H1 (cell line): ENCODE measurements around the gene SLC24A3. TPM values are rescaled to one million over a fixed set of nuclear protein-coding genes. Genes with fewer than 3 reads are reported as not detected.

ENCODE experiments used
- CTCF ChIA-PET: fragments of 300-600 bp; sonication (Branson Sonifier 250); formaldehyde crosslinking; loops from one replicate; lab custom pipeline; 2021; ENCODE audit not compliant: partially characterized antibody; lab: Charles Lee
- POLR2A ChIA-PET: fragments of 300-600 bp; sonication (Branson Sonifier 250); formaldehyde crosslinking; loops from one replicate; lab custom pipeline; 2021; ENCODE audit warnings: inconsistent platforms; ENCODE audit not compliant: partially characterized antibody; lab: Charles Lee
- DNase-seq, 2 experiments: peaks; one replicate each; pipeline versions ENCODE4 v3.0.0 to v3.0.0-alpha.2; 2010 to 2022; ENCODE audit warnings: low spot score in 2 of 2, low read depth in 1 of 2, mixed read lengths in 1 of 2
- FAIRE-seq: peaks from 2 replicates; lab custom pipeline; 2011; peaks lifted over from hg19 to GRCh38; lab: Jason Lieb, UNC
- H2AFZ ChIP-seq: 2 replicates; pipeline ENCODE4 v1.8.1; 2012; ENCODE audit warnings: low read length, inconsistent platforms
- H2AK5ac ChIP-seq: 2 replicates; pipeline ENCODE4 v1.6.1; 2013; ENCODE audit warnings: low read depth, low read length
- H2BK120ac ChIP-seq: replicated peaks from 2 replicates; pipeline ENCODE3; 2013; ENCODE audit warnings: low read depth, low read length, inconsistent platforms
- H2BK12ac ChIP-seq: 2 replicates; pipeline ENCODE4 v1.6.1; 2013; ENCODE audit warnings: low read depth, low read length
- H2BK15ac ChIP-seq: 2 replicates; pipeline ENCODE4 v1.6.1; 2013; ENCODE audit warnings: low read length
- H2BK20ac ChIP-seq: 2 replicates; pipeline ENCODE4 v1.6.1; 2013; ENCODE audit warnings: low read length
- H2BK5ac ChIP-seq: 2 replicates; pipeline ENCODE4 v1.6.1; 2013; ENCODE audit warnings: low read depth, low read length
- H3K14ac ChIP-seq: 2 replicates; pipeline ENCODE4 v1.6.1; 2013; ENCODE audit warnings: inconsistent platforms; ENCODE audit not compliant: insufficient read length
- H3K18ac ChIP-seq: 2 replicates; pipeline ENCODE4 v1.6.1; 2013; ENCODE audit warnings: low read length; ENCODE audit errors: extremely low read depth
- H3K23ac ChIP-seq: 2 replicates; pipeline ENCODE4 v1.6.1; 2013; ENCODE audit warnings: inconsistent platforms; ENCODE audit not compliant: insufficient read length
- H3K23me2 ChIP-seq: 2 replicates; pipeline ENCODE4 v1.6.1; 2013; ENCODE audit warnings: low read depth, low read length
- H3K27ac ChIP-seq: 2 replicates; pipeline ENCODE4 v1.6.1; 2011; ENCODE audit warnings: low read depth, low read length, inconsistent platforms
- H3K27me3 ChIP-seq, 4 experiments: replicated peaks in 1 of 4; 1 replicate in 1 of 4; 2 replicates in 3 of 4; pipeline versions ENCODE4 v1.6.1 to v1.8.1; 2011 to 2013; ENCODE audit warnings: low read length in 3 of 4, mild to moderate bottlenecking in 3 of 4, inconsistent platforms in 2 of 4, mixed read lengths in 2 of 4, moderate library complexity in 1 of 4; ENCODE audit not compliant: control insufficient read depth in 3 of 4, insufficient read depth in 3 of 4; ENCODE audit errors: extremely low read depth in 1 of 4
- H3K36me3 ChIP-seq, 4 experiments: 2 replicates each; pipeline versions ENCODE4 v1.6.1 to v1.8.1; 2011 to 2013; ENCODE audit warnings: mild to moderate bottlenecking in 4 of 4, low read length in 3 of 4, moderate library complexity in 2 of 4, control low read depth in 1 of 4, inconsistent platforms in 1 of 4; ENCODE audit not compliant: insufficient read depth in 4 of 4, control insufficient read depth in 2 of 4
- H3K4ac ChIP-seq: replicated peaks from 2 replicates; pipeline ENCODE3; 2013; ENCODE audit warnings: low read length, low read depth, mixed read lengths, inconsistent platforms; ENCODE audit not compliant: insufficient read length
- H3K4me1 ChIP-seq, 4 experiments: replicated peaks in 1 of 4; 1 replicate in 1 of 4; 2 replicates in 3 of 4; pipeline versions ENCODE4 v1.6.1 to v1.8.1; 2011 to 2013; ENCODE audit warnings: low read length in 3 of 4, inconsistent platforms in 2 of 4, mixed read lengths in 1 of 4; ENCODE audit not compliant: insufficient read depth in 4 of 4, control insufficient read depth in 3 of 4
- H3K4me2 ChIP-seq, 2 experiments: 2 replicates each; pipeline versions ENCODE4 v1.6.1 to v1.8.1; 2011 to 2013; ENCODE audit warnings: low read depth in 2 of 2, low read length in 2 of 2, control low read depth in 1 of 2, inconsistent platforms in 1 of 2, mild to moderate bottlenecking in 1 of 2; ENCODE audit not compliant: insufficient read depth in 1 of 2
- H3K4me3 ChIP-seq, 4 experiments: fragments of 200-600, 300-600 bp in 1 of 4; sonication (generic), shearing (Covaris generic), sonication (Bioruptor Twin) in 1 of 4; 2 replicates each; pipeline versions ENCODE4 v1.5.1 to v1.8.1; 2011 to 2016; ENCODE audit warnings: low read length in 4 of 4, low read depth in 3 of 4, control low read depth in 2 of 4, inconsistent platforms in 2 of 4, mild to moderate bottlenecking in 2 of 4, mixed read lengths in 1 of 4, moderate library complexity in 1 of 4; ENCODE audit not compliant: insufficient read depth in 2 of 4; ENCODE audit errors: extremely low read depth in 1 of 4
- H3K56ac ChIP-seq: replicated peaks from 2 replicates; pipeline ENCODE3; 2013; ENCODE audit warnings: low read depth, mild to moderate bottlenecking, mixed read lengths, low read length, inconsistent platforms; ENCODE audit not compliant: insufficient read length
- H3K79me1 ChIP-seq: 2 replicates; pipeline ENCODE4 v1.6.1; 2013; ENCODE audit warnings: low read depth, low read length, control low read depth
- H3K79me2 ChIP-seq, 2 experiments: 2 replicates each; pipeline versions ENCODE4 v1.6.1 to v1.8.1; 2012 to 2013; ENCODE audit warnings: low read length in 2 of 2, mild to moderate bottlenecking in 2 of 2, inconsistent platforms in 1 of 2; ENCODE audit not compliant: insufficient read depth in 2 of 2, control insufficient read depth in 1 of 2
- H3K9ac ChIP-seq, 4 experiments: replicated peaks in 1 of 4; 1 replicate in 1 of 4; 2 replicates in 3 of 4; pipeline versions ENCODE4 v1.6.1 to v1.8.1; 2011 to 2013; ENCODE audit warnings: low read depth in 3 of 4, low read length in 3 of 4, control low read depth in 2 of 4, mild to moderate bottlenecking in 2 of 4, moderate library complexity in 2 of 4, inconsistent platforms in 1 of 4; ENCODE audit errors: extremely low read depth in 1 of 4
- H3K9me3 ChIP-seq, 2 experiments: 2 replicates each; pipeline versions ENCODE4 v1.6.1 to v1.8.1; 2012 to 2013; ENCODE audit warnings: mild to moderate bottlenecking in 2 of 2, moderate library complexity in 2 of 2, control low read depth in 1 of 2, inconsistent platforms in 1 of 2, low read depth in 1 of 2, low read length in 1 of 2, mixed read lengths in 1 of 2; ENCODE audit not compliant: insufficient read depth in 2 of 2
- H4K20me1 ChIP-seq, 2 experiments: replicated peaks in 1 of 2; 2 replicates each; pipeline versions ENCODE3 to v1.8.1; 2011 to 2013; ENCODE audit warnings: inconsistent platforms in 2 of 2, low read length in 2 of 2, mild to moderate bottlenecking in 1 of 2; ENCODE audit not compliant: insufficient read depth in 2 of 2, control insufficient read depth in 1 of 2
- H4K5ac ChIP-seq: 2 replicates; pipeline ENCODE4 v1.6.1; 2013; ENCODE audit warnings: low read length, low read depth, mixed read lengths, inconsistent platforms; ENCODE audit not compliant: insufficient read length
- H4K8ac ChIP-seq: 2 replicates; pipeline ENCODE4 v1.8.0; 2013; ENCODE audit warnings: mild to moderate bottlenecking, moderate library complexity, low read length, inconsistent platforms; ENCODE audit not compliant: insufficient read depth; ENCODE audit errors: extremely low read depth
- H4K91ac ChIP-seq: replicated peaks from 2 replicates; pipeline ENCODE3; 2013; ENCODE audit warnings: low read length, mixed read lengths, inconsistent platforms; ENCODE audit not compliant: insufficient read length
- GTF2F1 ChIP-seq: IDR thresholded peaks from 2 replicates; pipeline ENCODE4 v1.6.1; 2012; ENCODE audit warnings: low read depth, low read length, improper control_type of control experiment, borderline replicate concordance
- KDM4A ChIP-seq: IDR thresholded peaks from one replicate; pipeline ENCODE4 v1.7.1; 2012; ENCODE audit warnings: low read depth, mild to moderate bottlenecking, moderate library complexity, low read length, inconsistent platforms; ENCODE audit not compliant: severe bottlenecking
- RNF2 ChIP-seq: fragments of 200-900, 300-1000 bp; sonication (generic); IDR thresholded peaks from 2 replicates; pipeline ENCODE4 v1.7.1; 2016; ENCODE audit warnings: borderline replicate concordance, low read depth, mild to moderate bottlenecking, antibody characterized with exemption, low read length; ENCODE audit not compliant: poor library complexity, severe bottlenecking; ENCODE audit errors: missing control alignments
- TAF1 ChIP-seq: IDR thresholded peaks from 2 replicates; pipeline ENCODE4 v1.6.1; 2011; ENCODE audit warnings: mild to moderate bottlenecking, low read depth, low read length
- WGBS, 2 experiments: shearing (Covaris generic) in 1 of 2; methylation state at CpG; one replicate each; pipeline versions ENCODE4 v1.1.6 to v1.1.7; 2013 to 2015; ENCODE audit warnings: low lambda C conversion rate in 2 of 2, mixed read lengths in 2 of 2, inconsistent platforms in 1 of 2, low coverage in 1 of 2, missing lambda C conversion rate in 1 of 2; ENCODE audit not compliant: insufficient replicate concordance in 2 of 2, insufficient coverage in 1 of 2, insufficient read length in 1 of 2; ENCODE audit errors: extremely low coverage in 1 of 2, missing lambda C conversion rate in 1 of 2; 5-methylcytosine and 5-hydroxymethylcytosine counted together
- polyA plus RNA-seq, 7 experiments: library from polyadenylated mRNA; depleted of rRNA in 3 of 7; stranded (reverse) in 5 of 7; unstranded in 2 of 7; fragments of >200 nt in 5 of 7; fragments of 200-250 nt in 2 of 7; gene quantifications; 1 replicate in 5 of 7; 2 replicates in 1 of 7; 4 replicates in 1 of 7; pipeline versions ENCODE4 v1.2.1 to v1.2.3, GENCODE V29; 2011 to 2013; ENCODE audit warnings: missing spikeins in 2 of 7, mixed read lengths in 2 of 7
- total RNA-seq: library from RNA; stranded (reverse); fragmentation: NEBNext Ultra II Directional; extraction: Animal tissue kit (Norgen Biotek cat#: 25700); gene quantifications from 2 replicates; pipeline ENCODE4 v1.2.1, GENCODE V29; 2021

The SLC24A3 gene
- total and polyA plus RNA-seq, 2 of the 8 experiments (the other 6 are each of a cell fraction or from before 2014, with no cell fraction given): 4.5 to 6.3 TPM

GRCh38 chr20:19269737-19270340 lies 57.4 kb downstream of the SLC24A3 start:
- no peak overlapping the region for H2AFZ ChIP-seq
- H3K27ac ChIP-seq: no peak overlapping the region
- H3K4ac ChIP-seq: no peak overlapping the region
- no peaks in the 10 kb centered on the region for H4K20me1 ChIP-seq
- no peak overlapping the region for H3K14ac ChIP-seq
- H2BK5ac ChIP-seq: no peak overlapping the region
- FAIRE-seq (no peak), DNase-seq (no peak)
- H3K79me2 ChIP-seq: no peaks in the 10 kb centered on the region
- no peaks in the 10 kb centered on the region for H3K36me3 ChIP-seq
- no peak overlapping the region for H2BK20ac ChIP-seq
- no peak overlapping the region for H3K56ac ChIP-seq
- no peak overlapping the region for H2BK120ac ChIP-seq
- no peak overlapping the region for H4K5ac ChIP-seq
- no peaks in the 10 kb centered on the region for H3K79me1 ChIP-seq
- H2AK5ac ChIP-seq: no peak overlapping the region
- H2BK12ac ChIP-seq: no peak overlapping the region
- no peak for TF ChIP-seq KDM4A
- no peak for TF ChIP-seq RNF2
- no peak for TF ChIP-seq GTF2F1
- TF ChIP-seq TAF1: no peak
- no peaks in the 10 kb centered on the region for H3K27me3 ChIP-seq
- no peak overlapping the region for H3K23ac ChIP-seq
- no peak overlapping the region for H3K4me2 ChIP-seq
- no peak overlapping the region for H4K91ac ChIP-seq
- H3K4me1 ChIP-seq: peaks cover 0 to 1% (median 0%) of the 10 kb centered on the region in 4 experiments; a peak in 1 of 7 replicates
- no peaks in the 10 kb centered on the region for H3K9me3 ChIP-seq
- H3K18ac ChIP-seq: no peak overlapping the region
- H2BK15ac ChIP-seq: no peak overlapping the region
- H3K4me3 ChIP-seq: no peak overlapping the region
- ChIA-PET CTCF (interaction anchor here (1.2 to 1.8 kb wide), 3 partner anchors 63 to 314 kb away, joined by 3 to 5 read pairs (median 4); no protein-coding TSS in a partner anchor), POLR2A (no interaction called here)
- no peak overlapping the region for H4K8ac ChIP-seq
- H3K9ac ChIP-seq: no peak overlapping the region
- H3K23me2 ChIP-seq: no peaks in the 10 kb centered on the region
- 94% methylated on average over 8 of the region's 8 CpGs; no CpG with 5 or more reads in 1 of the 2 experiments for WGBS, 2 experiments
